Erythroblast (primary cell): ENCODE results near the gene PRSS38.

Experiments
- GATA1 ChIP-seq: IDR thresholded peaks from 2 replicates; pipeline ENCODE4 v1.6.1; 2011; ENCODE audit warnings: low read depth, mild to moderate bottlenecking, control low read depth, low read length, moderate library complexity
- POLR2A ChIP-seq: IDR thresholded peaks from 2 replicates; pipeline ENCODE4 v1.6.1; 2011; ENCODE audit warnings: mild to moderate bottlenecking, low read length

DNA sequence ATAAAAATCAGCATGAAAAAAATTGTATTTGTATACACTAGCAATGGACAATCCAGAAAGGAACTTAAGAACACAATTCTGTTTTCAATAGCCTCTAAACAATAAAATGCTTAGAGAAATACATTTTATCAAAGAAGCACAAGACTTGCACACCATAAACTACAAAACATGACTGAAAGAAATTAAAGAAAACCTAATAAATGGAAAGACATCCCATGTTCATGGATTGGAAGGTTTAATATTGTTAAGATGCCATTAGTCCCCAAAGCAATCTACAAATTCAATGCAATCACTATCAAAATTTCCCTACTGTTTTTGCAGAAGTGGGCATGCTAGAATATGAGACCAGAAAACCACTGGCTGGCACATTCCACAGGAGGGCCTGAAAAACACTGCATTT, 49.4 kb downstream of the PRSS38 start:
- TF ChIP-seq POLR2A = no peak
- TF ChIP-seq GATA1 = no peak
